Occipital lobe (tissue), 2 donors: ENCODE results near the gene CIAPIN1. TPM values are rescaled to one million over a fixed set of nuclear protein-coding genes. Genes with fewer than 3 reads are reported as not detected.
"Not testable (repeated sequence)": the region's sequence is repeated elsewhere in the genome, so short reads cannot be mapped to it uniquely, and the experiment has no call there.

Experiments used
- DNase-seq: peaks from one replicate; lab custom pipeline; 2025; lab: John Stamatoyannopoulos, UW
- total RNA-seq: library from RNA; depleted of rRNA; stranded (reverse); fragments of >200 nt; gene quantifications from one replicate; pipeline ENCODE4 v1.2.3, GENCODE V29; 2014

The CIAPIN1 gene
- total RNA-seq, 1 donor from 2014 or later = 51.5 TPM

DNA sequence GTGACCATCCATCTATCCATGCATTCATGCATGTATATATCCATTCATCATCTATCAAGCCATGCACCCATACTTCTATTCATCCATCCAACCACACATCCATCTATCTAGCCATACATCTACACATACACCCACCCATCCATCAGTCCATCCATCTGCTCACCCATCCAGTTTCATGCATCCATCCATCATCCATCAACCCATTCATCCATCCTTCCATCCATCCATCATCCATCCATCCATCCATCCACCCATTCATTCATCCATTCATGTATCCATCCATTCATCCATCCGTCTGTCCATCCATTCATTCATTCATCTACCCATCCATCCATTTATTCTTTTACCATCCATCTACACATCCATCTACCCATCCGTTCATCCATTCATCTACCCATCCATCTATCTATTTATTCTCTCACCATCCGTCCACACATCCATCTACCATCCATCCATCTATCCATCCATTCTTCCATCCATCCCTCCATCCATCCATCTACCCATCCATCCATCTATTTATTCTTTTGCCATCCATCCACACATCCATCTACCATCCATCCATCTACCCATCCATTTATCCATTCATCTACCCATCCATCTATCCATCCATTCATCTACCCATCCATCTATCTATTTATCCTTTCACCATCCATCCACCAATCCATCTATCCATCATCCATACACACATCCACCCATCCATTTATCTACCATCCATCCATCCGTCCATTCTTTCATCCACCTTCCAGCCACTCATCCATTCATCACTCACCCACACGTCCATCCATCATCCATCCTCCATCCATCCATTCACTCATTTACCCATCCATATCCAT, 39.4 kb downstream of the CIAPIN1 start:
- DNase-seq = no peak

DNA sequence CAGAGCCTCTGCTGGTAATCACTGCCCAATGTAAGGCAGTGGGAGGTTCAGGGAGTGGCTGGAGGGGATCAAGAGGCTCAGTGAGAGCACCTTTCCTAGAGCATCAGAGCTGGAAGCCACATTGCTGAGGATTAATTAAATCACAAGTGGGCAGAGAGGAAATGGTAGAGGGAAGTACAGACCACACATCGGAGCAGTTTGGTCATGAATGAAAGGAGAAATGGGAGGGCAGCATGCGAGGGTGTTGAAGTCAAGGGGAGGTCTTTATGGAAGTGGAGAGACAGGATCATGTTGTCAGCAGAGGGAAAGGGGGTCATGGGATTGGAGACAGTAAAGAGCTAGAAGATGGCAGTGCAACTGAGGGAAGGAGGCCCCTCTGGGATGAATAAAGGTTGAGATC, 40.3 kb downstream of the CIAPIN1 start:
- no peak for DNase-seq

- no peak for DNase-seq
Measured at GRCh38 chr16:57405097-57405496, 42.1 kb downstream of the CIAPIN1 start.

- DNase-seq = no peak
Measured at GRCh38 chr16:57403965-57404817, 43.0 kb downstream of the CIAPIN1 start, which contains the start of gene CCL17. Gene CCL17 (plus strand): TSS chr16:57404767. CDS start chr16:57413933, 9,166 bp downstream.

- DNase-seq = no peak
Measured at GRCh38 chr16:57401943-57402640, 45.1 kb downstream of the CIAPIN1 start.

- not testable (repeated sequence) for DNase-seq
Measured at GRCh38 chr16:57397493-57397892, 49.7 kb downstream of the CIAPIN1 start.

DNA sequence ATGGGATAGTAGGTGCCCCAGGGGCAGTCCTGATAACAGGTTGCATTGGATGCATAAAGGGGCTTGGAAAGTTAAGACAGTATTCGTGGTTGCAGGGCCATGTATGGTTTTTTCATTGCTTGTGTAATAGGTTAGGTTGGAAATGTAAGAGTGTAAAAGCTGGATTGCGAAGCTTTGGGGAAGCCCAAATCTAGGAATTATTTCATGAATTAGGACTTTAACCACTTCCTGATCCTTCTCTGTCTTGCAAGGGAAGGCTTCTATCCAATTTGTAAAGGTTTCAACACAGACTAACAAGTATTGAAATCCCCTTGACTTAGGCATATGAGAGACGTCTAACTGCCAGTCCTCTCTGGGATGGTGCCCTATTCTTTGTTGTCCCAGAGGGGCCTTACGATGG, 50.4 kb downstream of the CIAPIN1 start:
- DNase-seq = no peak

- DNase-seq = no peak
Measured at GRCh38 chr16:57395026-57395425, 52.2 kb downstream of the CIAPIN1 start.

- DNase-seq = no peak
Measured at GRCh38 chr16:57394444-57394843, 52.7 kb downstream of the CIAPIN1 start.

DNA sequence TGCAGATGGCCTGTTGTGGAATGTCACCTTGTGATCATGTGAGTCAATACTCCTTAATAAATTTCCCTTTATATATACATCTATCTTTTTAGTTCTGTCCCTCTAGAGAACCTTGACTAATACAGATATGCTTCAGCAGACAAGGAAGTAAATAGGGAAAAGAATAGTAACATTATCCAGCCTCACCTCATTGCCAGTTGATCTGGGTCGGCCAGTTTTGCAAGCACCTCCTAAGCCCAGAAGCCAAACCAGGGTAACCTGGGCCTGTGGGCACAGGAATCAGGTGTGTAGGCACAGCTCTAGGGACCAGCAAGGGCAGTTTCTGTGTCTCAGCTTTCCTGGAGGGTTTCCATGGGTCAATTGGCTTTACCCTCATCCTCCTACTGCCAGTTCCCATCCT, 54.5 kb downstream of the CIAPIN1 start:
- no peak for DNase-seq

- DNase-seq = no peak
Measured at GRCh38 chr16:57391708-57392107, 55.5 kb downstream of the CIAPIN1 start.

DNA sequence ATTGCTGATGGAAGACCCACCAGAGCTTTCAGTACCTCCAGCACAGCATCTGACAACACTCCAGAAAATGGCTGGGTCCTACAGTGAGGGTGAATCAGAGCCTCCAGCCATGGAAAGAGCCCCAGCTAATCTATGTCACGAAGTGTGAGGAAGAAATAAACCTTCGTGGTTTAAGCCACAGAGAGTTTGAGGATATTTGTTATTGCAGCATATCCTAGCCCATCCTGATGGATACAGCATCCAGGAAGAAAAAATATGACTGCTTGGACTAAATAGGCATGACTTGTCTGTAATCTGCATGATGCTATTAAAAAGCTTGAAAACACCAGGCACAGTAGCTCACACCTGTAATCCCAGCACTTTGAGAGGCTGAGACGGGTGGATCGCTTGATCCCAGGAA, 55.9 kb downstream of the CIAPIN1 start:
- DNase-seq = no peak

GRCh38 chr16:57390636-57391295, 56.4 kb downstream of the CIAPIN1 start:
- DNase-seq = no peak

GRCh38 chr16:57389087-57389468, 58.1 kb downstream of the CIAPIN1 start:
- no peak for DNase-seq

- DNase-seq = no peak
Measured at GRCh38 chr16:57388359-57389086, 58.7 kb downstream of the CIAPIN1 start.

DNA sequence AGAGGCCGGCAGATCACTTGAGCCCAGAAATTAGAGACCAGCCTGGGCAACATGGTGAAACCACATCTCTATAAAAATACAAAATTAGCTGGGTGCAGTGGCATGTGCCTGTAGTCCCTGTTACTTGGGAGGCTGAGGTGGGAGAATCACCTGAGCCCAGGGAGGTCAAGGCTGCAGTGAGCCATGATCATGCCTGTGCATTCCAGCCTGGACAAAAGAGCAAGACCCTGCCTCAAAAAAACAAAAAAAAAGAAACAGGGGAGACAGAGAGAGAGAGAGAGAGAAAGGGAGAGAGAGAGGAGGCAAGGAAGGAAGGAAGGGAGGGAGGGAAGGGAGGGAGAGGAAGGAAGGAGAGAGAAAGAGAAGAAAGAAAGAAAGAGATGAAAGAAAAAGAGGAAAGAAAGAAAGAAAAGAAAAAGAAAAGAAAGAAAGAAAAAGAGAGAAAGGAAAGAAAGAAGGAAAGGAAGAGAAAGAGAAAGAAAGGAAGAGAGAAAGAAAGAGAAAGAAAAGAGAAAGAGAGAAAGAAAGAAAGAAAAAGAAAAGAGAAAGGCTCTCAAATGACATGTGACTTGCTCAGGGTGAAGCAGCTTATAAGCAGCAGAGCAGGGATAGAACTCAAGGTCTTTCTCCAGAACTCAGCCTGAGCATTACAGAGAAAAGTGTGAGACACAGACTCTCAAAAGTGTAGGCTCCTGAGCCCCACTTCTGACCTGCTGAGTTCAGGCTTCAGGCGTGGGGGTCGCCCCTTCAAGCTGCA, 59.4 kb downstream of the CIAPIN1 start:
- no peak for DNase-seq

GRCh38 chr16:57386381-57386951, 60.7 kb downstream of the CIAPIN1 start:
- DNase-seq = no peak

DNA sequence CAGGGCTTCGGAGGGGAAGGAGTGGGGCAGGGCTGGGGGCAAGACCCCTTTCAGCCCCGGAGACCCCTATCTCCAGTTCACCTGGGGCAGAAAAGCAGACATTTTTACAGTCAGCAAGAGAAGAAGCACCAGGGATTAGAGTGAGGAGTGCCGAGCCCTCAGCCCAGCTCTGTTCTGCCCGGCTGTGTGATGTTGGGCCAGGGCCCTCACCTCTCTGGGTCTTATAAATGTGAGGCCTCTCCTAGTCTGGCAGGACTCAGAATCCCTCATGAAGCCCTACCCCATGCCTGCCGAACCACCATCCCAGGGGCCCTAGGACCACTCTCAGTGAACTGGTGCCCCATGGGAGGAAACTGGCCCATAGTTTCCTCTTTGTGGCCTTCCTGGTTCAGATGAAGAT, 62.1 kb downstream of the CIAPIN1 start:
- DNase-seq = no peak

DNA sequence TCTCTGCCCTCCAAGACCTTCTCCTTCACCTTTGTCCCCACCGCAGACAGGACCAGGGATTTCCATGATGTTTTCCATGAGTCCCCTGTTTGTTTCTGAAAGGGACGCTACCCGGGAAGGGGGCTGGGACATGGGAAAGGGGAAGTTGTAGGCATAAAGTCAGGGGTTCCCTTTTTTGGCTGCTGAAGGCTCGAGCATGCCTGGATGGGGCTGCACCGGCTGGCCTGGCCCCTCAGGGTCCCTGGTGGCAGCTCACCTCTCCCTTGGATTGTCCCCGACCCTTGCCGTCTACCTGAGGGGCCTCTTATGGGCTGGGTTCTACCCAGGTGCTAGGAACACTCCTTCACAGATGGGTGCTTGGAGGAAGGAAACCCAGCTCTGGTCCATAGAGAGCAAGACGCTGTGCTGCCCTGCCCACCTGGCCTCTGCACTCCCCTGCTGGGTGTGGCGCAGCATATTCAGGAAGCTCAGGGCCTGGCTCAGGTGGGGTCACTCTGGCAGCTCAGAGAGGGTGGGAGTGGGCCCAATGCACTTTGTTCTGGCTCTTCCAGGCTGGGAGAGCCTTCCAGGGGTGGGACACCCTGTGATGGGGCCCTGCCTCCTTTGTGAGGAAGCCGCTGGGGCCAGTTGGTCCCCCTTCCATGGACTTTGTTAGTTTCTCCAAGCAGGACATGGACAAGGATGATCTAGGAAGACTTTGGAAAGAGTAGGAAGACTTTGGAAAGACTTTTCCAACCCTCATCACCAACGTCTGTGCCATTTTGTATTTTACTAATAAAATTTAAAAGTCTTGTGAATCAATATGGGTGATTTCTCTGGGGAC, 62.7 kb downstream of the CIAPIN1 start:
- no peak for DNase-seq
